ENCODE data around the gene INTS6.

- no peak for TF ChIP-seq CREB1 (CRISPR knock-in tag; IDR thresholded peaks at IDR 0.05)
- TF ChIP-seq CBFB (CRISPR knock-in tag; IDR thresholded peaks at IDR 0.05; ENCODE audit: low read depth) = no peak
- no peak for TF ChIP-seq AFF4 (CRISPR knock-in tag; IDR thresholded peaks at IDR 0.05; ENCODE audit: borderline replicate concordance)
- TF ChIP-seq NR3C1 (CRISPR knock-in tag; conservative IDR thresholded peaks at IDR 0.05; ENCODE audit: low read depth) = no peak
- no peak for TF ChIP-seq CTCF (IDR thresholded peaks at IDR 0.05)
- TF ChIP-seq IRF1 (CRISPR knock-in tag; IDR thresholded peaks at IDR 0.05) = no peak
- no peak for TF ChIP-seq HMGA2 (CRISPR knock-in tag; IDR thresholded peaks at IDR 0.05)
- TF ChIP-seq NR1H2 (CRISPR knock-in tag; IDR thresholded peaks at IDR 0.05) = no peak
- TF ChIP-seq E2F1 (CRISPR knock-in tag; IDR thresholded peaks at IDR 0.05) = no peak
- no peak for TF ChIP-seq ZNF512 (CRISPR knock-in tag; IDR thresholded peaks at IDR 0.05; ENCODE audit: borderline replicate concordance)
- no peak for TF ChIP-seq ETV6 (CRISPR knock-in tag; IDR thresholded peaks at IDR 0.05)
These were observed 40.4 kb downstream of the INTS6 start for GRCh38 chr13:51412431-51412830.
